ENCODE results near the gene ARR3. TPM values are rescaled to one million over a fixed set of nuclear protein-coding genes. Genes with fewer than 3 reads are reported as not detected.
"Not testable (repeated sequence)": the region's sequence is repeated elsewhere in the genome, so short reads cannot be mapped to it uniquely, and the experiment has no call there.

Gene ARR3
- total RNA-seq, 1 donor from 2014 or later, result not detected

GRCh38 chrX:70254909-70255308, 13.2 kb upstream of the ARR3 start:
- H3K4me3 ChIP-seq (ENCODE audit: low read depth, low read length), result no peak overlapping the region
- TF ChIP-seq CTCF (conservative IDR thresholded peaks at IDR 0.05; ENCODE audit: low read depth, low read length), result no peak
- DNase-seq (ENCODE audit: low read depth), result no peak

GRCh38 chrX:70255452-70255851, 12.7 kb upstream of the ARR3 start:
- DNase-seq (ENCODE audit: low read depth), result no peak
- no peak for TF ChIP-seq CTCF (conservative IDR thresholded peaks at IDR 0.05; ENCODE audit: low read depth, low read length)
- H3K4me3 ChIP-seq (ENCODE audit: low read depth, low read length), result no peak overlapping the region

DNA sequence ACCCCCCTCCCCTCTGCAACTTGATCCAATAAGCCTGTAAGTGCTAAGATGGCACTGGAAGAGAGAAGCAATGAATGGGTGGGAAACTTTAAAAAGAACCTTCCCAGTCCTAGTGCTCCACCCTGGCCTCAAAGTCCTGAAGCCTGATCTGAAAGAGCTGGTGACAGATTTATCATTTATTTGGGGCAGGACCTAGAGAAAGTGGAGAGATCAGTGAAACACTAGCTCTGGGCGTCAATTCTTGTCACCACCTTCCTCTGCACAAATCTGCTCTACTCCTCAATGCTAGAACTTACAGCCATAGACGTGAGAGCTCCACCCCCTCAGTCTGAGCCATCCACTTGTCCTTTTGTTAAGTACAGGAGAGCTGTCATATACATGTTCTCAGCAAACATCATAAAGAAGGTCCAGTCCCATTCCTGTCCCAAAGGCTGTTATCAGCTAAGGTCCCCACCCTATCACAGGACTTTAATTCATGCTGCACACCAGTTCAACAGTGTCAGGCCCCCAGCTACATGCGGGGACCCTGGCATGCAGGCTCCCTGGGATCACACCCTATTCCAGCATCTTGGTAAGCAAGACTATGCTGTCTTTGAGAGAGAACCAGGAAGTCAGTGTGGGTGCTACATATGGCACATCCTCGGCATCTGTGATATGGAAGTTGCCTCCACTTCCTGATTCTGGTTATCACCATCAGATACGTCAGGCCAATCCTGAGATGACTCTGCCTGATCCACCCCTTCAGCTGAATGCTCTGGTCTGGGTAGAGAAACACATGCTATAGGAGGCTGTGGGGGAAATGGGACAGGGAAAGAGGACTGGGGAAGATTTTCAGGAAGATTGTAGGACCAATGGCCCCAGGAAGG, 10.5 kb upstream of the ARR3 start:
- TF ChIP-seq CTCF (conservative IDR thresholded peaks at IDR 0.05; ENCODE audit: low read depth, low read length), result no peak
- H3K4me3 ChIP-seq (ENCODE audit: low read depth, low read length), result no peak overlapping the region
- no peak for DNase-seq (ENCODE audit: low read depth)

DNA sequence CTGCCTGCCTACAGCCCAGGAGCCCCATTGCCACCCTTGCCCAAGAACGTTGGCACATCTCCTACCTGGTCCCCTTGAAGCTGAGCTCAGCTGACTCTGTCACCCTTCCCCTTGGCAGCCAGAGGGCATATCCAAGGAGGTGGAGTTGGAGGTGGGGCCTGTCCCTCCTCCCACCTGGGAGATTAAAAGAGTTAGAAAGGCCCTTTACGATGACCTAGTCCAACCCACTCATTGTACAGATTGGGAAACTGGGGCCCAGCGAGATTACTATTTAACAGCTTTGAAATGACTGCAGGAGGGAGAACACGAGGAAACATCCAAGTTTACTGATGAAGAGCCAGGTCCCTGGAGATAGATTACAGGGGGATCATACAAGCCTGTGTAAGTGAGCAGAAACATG, 8.0 kb upstream of the ARR3 start, which contains the start of gene P2RY4:
Gene P2RY4 (minus strand): TSS at position 101 of the 400 bp plus-strand sequence. CDS start 580 bp downstream, outside the sequence.
- TF ChIP-seq CTCF (conservative IDR thresholded peaks at IDR 0.05; ENCODE audit: low read depth, low read length), result no peak
- H3K4me3 ChIP-seq (ENCODE audit: low read depth, low read length), result no peak within 1 kb of the TSS
- DNase-seq (ENCODE audit: low read depth), result no peak

- TF ChIP-seq CTCF (conservative IDR thresholded peaks at IDR 0.05; ENCODE audit: low read depth, low read length), result peak; percentile 62
- DNase-seq (ENCODE audit: low read depth), result no peak
- H3K4me3 ChIP-seq (ENCODE audit: low read depth, low read length), result no peak overlapping the region
Measured at GRCh38 chrX:70262952-70263567, 5.1 kb upstream of the ARR3 start.

- no peak overlapping the region for H3K4me3 ChIP-seq (ENCODE audit: low read depth, low read length)
- no peak for TF ChIP-seq CTCF (conservative IDR thresholded peaks at IDR 0.05; ENCODE audit: low read depth, low read length)
- DNase-seq (ENCODE audit: low read depth), result no peak
Measured at GRCh38 chrX:70264784-70265183, 3.4 kb upstream of the ARR3 start.

DNA sequence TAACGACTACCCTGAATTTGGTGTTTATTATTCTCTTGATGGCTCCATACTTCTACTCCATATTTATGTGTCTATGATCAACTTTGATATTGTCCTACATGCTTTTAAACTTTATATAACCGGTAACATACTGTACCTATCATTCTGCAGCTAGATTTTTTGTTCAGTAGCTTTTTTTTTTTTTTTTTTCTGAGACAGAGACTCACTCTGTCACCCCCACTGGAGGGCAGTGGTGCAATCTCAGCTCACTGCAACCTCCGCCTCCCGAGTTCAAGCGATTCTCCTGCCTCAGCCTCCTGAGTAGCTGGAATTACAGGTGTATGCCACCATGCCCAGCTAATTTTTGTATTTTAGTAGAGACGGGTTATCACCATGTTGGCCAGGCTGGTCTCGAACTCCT, 5.9 kb downstream of the ARR3 start:
- not testable (repeated sequence) for H3K4me3 ChIP-seq (ENCODE audit: low read depth, low read length); DNase-seq (ENCODE audit: low read depth)

Data from epithelial cell of proximal tubule (primary cell).